Panc1 (cell line): ENCODE data around the gene SALL3. TPM values are rescaled to one million over a fixed set of nuclear protein-coding genes. Genes with fewer than 3 reads are reported as not detected.
A peak's percentile ranks its signal among the peaks of the same experiment; 100 is the strongest.

Experiments
- ATAC-seq: fragments of 200-7000 bp; cut with Tn5 transposase; 2 replicates; pipeline ENCODE4 v1.9.1; 2020; ENCODE audit warnings: mild to moderate bottlenecking, moderate library complexity
- BruUV-seq: library from RNA; stranded (reverse); fragments of 400-500 nt; replicated peaks from 2 replicates; lab custom pipeline; 2021; lab: Mats Ljungman, UMichigan
- CTCF ChIA-PET: fragments of 300-600 bp; sonication (Branson Sonifier 250); formaldehyde crosslinking; loops from one replicate; lab custom pipeline; 2022; ENCODE audit warnings: antibody characterized with exemption; lab: Charles Lee
- POLR2A ChIA-PET: fragments of 300-600 bp; sonication (Branson Sonifier 250); formaldehyde crosslinking; loops from one replicate; lab custom pipeline; 2022; ENCODE audit warnings: antibody characterized with exemption; lab: Charles Lee
- DNase-seq: peaks from one replicate; pipeline ENCODE4 v3.0.0-alpha.2; 2010; ENCODE audit warnings: low read depth, low spot score
- H3K27ac ChIP-seq: 2 replicates; pipeline ENCODE4 v1.5.1; 2011; ENCODE audit warnings: mild to moderate bottlenecking, low read length, inconsistent platforms
- H3K27me3 ChIP-seq: fragments of 200-500 bp; sonication (Bioruptor generic); 2 replicates; pipeline ENCODE4 v1.6.0; 2014; ENCODE audit warnings: low read length, inconsistent platforms; ENCODE audit not compliant: control insufficient read depth, insufficient read depth
- H3K36me3 ChIP-seq: fragments of 200-500 bp; sonication (Bioruptor generic); 2 replicates; pipeline ENCODE4 v1.5.1; 2014; ENCODE audit warnings: inconsistent platforms, mild to moderate bottlenecking, low read length, moderate library complexity; ENCODE audit not compliant: control insufficient read depth, insufficient read depth
- H3K4me1 ChIP-seq: 2 replicates; pipeline ENCODE4 v1.5.1; 2011; ENCODE audit warnings: inconsistent platforms, mild to moderate bottlenecking, low read length, moderate library complexity; ENCODE audit not compliant: control insufficient read depth, insufficient read depth
- H3K4me3 ChIP-seq, 2 experiments: 2 replicates each; pipeline ENCODE4 v1.5.1; 2011 to 2012; ENCODE audit warnings: low read depth in 2 of 2, low read length in 2 of 2, mild to moderate bottlenecking in 2 of 2, inconsistent platforms in 1 of 2, moderate library complexity in 1 of 2
- H3K9me3 ChIP-seq: fragments of 200-500 bp; sonication (Bioruptor generic); 2 replicates; pipeline ENCODE4 v1.5.1; 2014; ENCODE audit warnings: low read depth, mild to moderate bottlenecking, inconsistent platforms, low read length, moderate library complexity; ENCODE audit not compliant: control insufficient read depth, insufficient read depth
- CTCF ChIP-seq: fragments of 450-650 bp; IDR thresholded peaks from 2 replicates; pipeline ENCODE4 v1.5.1; 2017; ENCODE audit warnings: mild to moderate bottlenecking
- POLR2AphosphoS5 ChIP-seq: IDR thresholded peaks from 2 replicates; pipeline ENCODE4 v1.6.1; 2012; ENCODE audit warnings: mild to moderate bottlenecking, low read depth, low read length, moderate library complexity
- REST ChIP-seq, 2 experiments: IDR thresholded peaks; 2 replicates each; pipeline ENCODE4 v1.6.1; 2011 to 2012; ENCODE audit warnings: low read depth in 2 of 2, control low read depth in 1 of 2, low read length in 1 of 2, mild to moderate bottlenecking in 1 of 2, moderate library complexity in 1 of 2; ENCODE audit not compliant: insufficient read depth in 1 of 2
- SIN3A ChIP-seq: IDR thresholded peaks from 2 replicates; pipeline ENCODE4 v1.6.1; 2012; ENCODE audit warnings: low read depth, mild to moderate bottlenecking, low read length, moderate library complexity, borderline replicate concordance; ENCODE audit not compliant: insufficient read depth
- TCF7L2 ChIP-seq: IDR thresholded peaks from 2 replicates; pipeline ENCODE4 v1.6.1; 2011; ENCODE audit warnings: mild to moderate bottlenecking, low read depth, low read length, inconsistent platforms
- in situ Hi-C: cut with HindIII; loops from 2 replicates; pipeline ENCODE4 v1.10.0; 2016; ENCODE audit warnings: low sequenced_read_pairs, low pct_unique_long_range_greater_than_20kb
- intact Hi-C: fragments of 100-400 bp; cut with micrococcal nuclease; formaldehyde crosslinking; loops from one replicate; pipeline ENCODE4 v1.10.0; 2022; ENCODE audit not compliant: unreplicated experiment
- total RNA-seq: library from RNA; stranded (reverse); gene quantifications from one replicate; pipeline ENCODE4 v1.2.1, GENCODE V29; 2021; ENCODE audit not compliant: unreplicated experiment

Gene SALL3
- total RNA-seq, 1 experiment from 2014 or later: not detected

GRCh38 chr18:79042276-79042675 lies 62.7 kb downstream of the SALL3 start:
- ATAC-seq (peak; percentile 42), DNase-seq (no peak)
- no peak for TF ChIP-seq TCF7L2
- TF ChIP-seq REST (IDR thresholded peaks at IDR 0.05; ENCODE audit: insufficient read depth in 1 of 2, low read depth in 2 of 2, low read length in 1 of 2): no peak
- no peak for TF ChIP-seq CTCF
- TF ChIP-seq POLR2AphosphoS5: no peak
- TF ChIP-seq SIN3A: no peak
- ChIA-PET POLR2A (no interaction called here), CTCF (interaction anchor here (0.7 kb wide), 1 partner anchor 235 kb away, joined by 3 read pairs; no protein-coding TSS in a partner anchor)
- Histone ChIP-seq H3K9me3 (no peaks in the 10 kb centered on the region; the same call in 1 of the 2 replicates), H3K4me1 (peaks cover 3% of the 10 kb centered on the region; the same call in 1 of the 2 replicates), H3K36me3 (no peaks in the 10 kb centered on the region), H3K27me3 (no peaks in the 10 kb centered on the region), H3K27ac (no peak overlapping the region), H3K4me3 (no peak overlapping the region)
- intact Hi-C loops (no loop called here), in situ Hi-C loops (no loop called here)
- BruUV-seq: no TSS peak

GRCh38 chr18:79043288-79043687 lies 63.7 kb downstream of the SALL3 start:
- H3K9me3 ChIP-seq: no peaks in the 10 kb centered on the region; the same call in 1 of the 2 replicates
- ChIA-PET POLR2A (interaction anchor here (0.6 to 0.7 kb wide), 2 partner anchors 79 to 1424 kb away, joined by 3 to 4 read pairs; no protein-coding TSS in a partner anchor), CTCF (interaction anchor here (0.6 kb wide), 1 partner anchor 317 kb away, joined by 3 read pairs; no protein-coding TSS in a partner anchor)
- in situ Hi-C loops (no loop called here), intact Hi-C loops (no loop called here)
- TF ChIP-seq SIN3A (no peak), REST (IDR thresholded peaks at IDR 0.05; ENCODE audit: insufficient read depth in 1 of 2, low read depth in 2 of 2, low read length in 1 of 2) (no peak), POLR2AphosphoS5 (no peak), CTCF (no peak), TCF7L2 (no peak)
- H3K27ac ChIP-seq: no peak overlapping the region
- H3K36me3 ChIP-seq: no peaks in the 10 kb centered on the region
- ATAC-seq: no peak
- no TSS peak for BruUV-seq
- peaks cover 3% of the 10 kb centered on the region; the same call in 1 of the 2 replicates for H3K4me1 ChIP-seq
- H3K27me3 ChIP-seq: no peaks in the 10 kb centered on the region
- DNase-seq: no peak
- H3K4me3 ChIP-seq: no peak overlapping the region
